Cardiac fibroblast (primary cell): ENCODE results near the gene RECQL.
A peak's percentile ranks its signal among the peaks of the same experiment; 100 is the strongest.
"Not testable (repeated sequence)": the region's sequence is repeated elsewhere in the genome, so short reads cannot be mapped to it uniquely, and the experiment has no call there.

Source experiments
- DNase-seq, 2 donors: peaks; one replicate each; pipeline versions ENCODE4 v3.0.0 to v3.0.0-alpha.2; 2010; ENCODE audit warnings: low read depth in 2 of 2
- H3K4me3 ChIP-seq, 2 donors: replicated peaks in 1 of 2; 1 replicate in 1 of 2; 2 replicates in 1 of 2; pipeline ENCODE4 v1.5.1; 2011; ENCODE audit warnings: low read depth in 2 of 2, low read length in 2 of 2, mild to moderate bottlenecking in 2 of 2, moderate library complexity in 1 of 2
- CTCF ChIP-seq: IDR thresholded peaks from one replicate; pipeline ENCODE4 v1.5.1; 2011; ENCODE audit warnings: low read depth, mild to moderate bottlenecking, low read length, inconsistent platforms

The RECQL gene

GRCh38 chr12:21438643-21439042 is 62.8 kb downstream of the RECQL start:
- no peak for TF ChIP-seq CTCF
- H3K4me3 ChIP-seq, result peak overlapping the region; percentile 67 to 80
- peak in 1 of 2 donors; percentile 43 for DNase-seq

GRCh38 chr12:21434699-21435098 is 66.7 kb downstream of the RECQL start:
- no peak overlapping the region for H3K4me3 ChIP-seq
- TF ChIP-seq CTCF, result no peak
- peak in 1 of 2 donors; percentile 33 for DNase-seq

GRCh38 chr12:21433525-21433924 is 67.9 kb downstream of the RECQL start:
- no peak for DNase-seq
- H3K4me3 ChIP-seq, result no peak overlapping the region
- no peak for TF ChIP-seq CTCF

GRCh38 chr12:21429994-21430393 is 71.4 kb downstream of the RECQL start:
- H3K4me3 ChIP-seq, result no peak overlapping the region
- DNase-seq, result no peak
- no peak for TF ChIP-seq CTCF

- peak in 1 of 2 donors; percentile 72 for DNase-seq
- no peak overlapping the region for H3K4me3 ChIP-seq
- TF ChIP-seq CTCF, result no peak
Observed at GRCh38 chr12:21428241-21428640, 73.2 kb downstream of the RECQL start.

GRCh38 chr12:21419009-21419699 is 82.3 kb downstream of the RECQL start:
- H3K4me3 ChIP-seq, DNase-seq: not testable (repeated sequence)
